PC-3 (cell line): ENCODE measurements around the gene MED13L.

Experiments
- EZH2 ChIP-seq: fragments of 300-600 bp; sonication (generic); IDR thresholded peaks from one replicate; pipeline ENCODE4 v1.6.1; 2017; ENCODE audit warnings: antibody characterized with exemption, mild to moderate bottlenecking, low read length; ENCODE audit not compliant: unreplicated experiment
- EZH2phosphoT487 ChIP-seq: fragments of 300-600 bp; sonication (generic); IDR thresholded peaks from 2 replicates; pipeline ENCODE4 v1.6.1; 2018; ENCODE audit warnings: mild to moderate bottlenecking, antibody characterized with exemption, low read length, borderline replicate concordance
- TF ChIP-seq, protein P1 (sequence below): fragments of 300-600 bp; sonication (generic); conservative IDR thresholded peaks from 2 replicates; pipeline ENCODE4 v1.5.1; 2017; ENCODE audit warnings: antibody characterized with exemption, low read depth, mild to moderate bottlenecking, low read length

DNA sequence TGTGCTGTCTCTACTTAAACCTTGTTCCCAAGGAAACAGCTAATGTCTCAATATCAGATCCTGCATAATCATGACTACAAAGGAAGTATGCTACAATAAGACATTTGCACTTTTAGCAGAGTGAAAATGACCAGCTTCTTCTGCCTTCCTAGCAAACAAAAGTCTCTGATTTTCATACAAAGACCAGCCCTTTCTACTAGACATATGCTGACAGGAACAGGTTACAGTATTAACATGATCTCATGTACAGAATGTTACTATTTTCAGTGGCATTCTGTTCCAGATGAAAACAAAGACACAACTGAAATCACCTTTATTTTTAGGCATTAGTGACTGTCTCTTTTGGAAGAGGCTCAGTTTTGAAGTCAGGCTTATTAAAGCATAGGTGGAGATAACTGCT lies 228.6 kb downstream of the MED13L start:
- TF ChIP-seq EZH2phosphoT487 (no peak), EZH2 (no peak)
- TF ChIP-seq, protein P1, sequence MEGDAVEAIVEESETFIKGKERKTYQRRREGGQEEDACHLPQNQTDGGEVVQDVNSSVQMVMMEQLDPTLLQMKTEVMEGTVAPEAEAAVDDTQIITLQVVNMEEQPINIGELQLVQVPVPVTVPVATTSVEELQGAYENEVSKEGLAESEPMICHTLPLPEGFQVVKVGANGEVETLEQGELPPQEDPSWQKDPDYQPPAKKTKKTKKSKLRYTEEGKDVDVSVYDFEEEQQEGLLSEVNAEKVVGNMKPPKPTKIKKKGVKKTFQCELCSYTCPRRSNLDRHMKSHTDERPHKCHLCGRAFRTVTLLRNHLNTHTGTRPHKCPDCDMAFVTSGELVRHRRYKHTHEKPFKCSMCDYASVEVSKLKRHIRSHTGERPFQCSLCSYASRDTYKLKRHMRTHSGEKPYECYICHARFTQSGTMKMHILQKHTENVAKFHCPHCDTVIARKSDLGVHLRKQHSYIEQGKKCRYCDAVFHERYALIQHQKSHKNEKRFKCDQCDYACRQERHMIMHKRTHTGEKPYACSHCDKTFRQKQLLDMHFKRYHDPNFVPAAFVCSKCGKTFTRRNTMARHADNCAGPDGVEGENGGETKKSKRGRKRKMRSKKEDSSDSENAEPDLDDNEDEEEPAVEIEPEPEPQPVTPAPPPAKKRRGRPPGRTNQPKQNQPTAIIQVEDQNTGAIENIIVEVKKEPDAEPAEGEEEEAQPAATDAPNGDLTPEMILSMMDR: no peak
